T47D (cell line): ENCODE data around the gene RNF144A.

ENCODE experiments used
- DNase-seq, 2 experiments: peaks; one replicate each; pipeline versions ENCODE4 v3.0.0 to v3.0.0-alpha.2; 2011 to 2012; ENCODE audit warnings: low read depth in 1 of 2, low spot score in 1 of 2
- JUND ChIP-seq: IDR thresholded peaks from 2 replicates; pipeline ENCODE4 v1.6.1; 2012; ENCODE audit warnings: low read depth
- in situ Hi-C: cut with HindIII; loops from 2 replicates; pipeline ENCODE4 v1.10.0; 2016; ENCODE audit warnings: low sequenced_read_pairs, low pct_unique_long_range_greater_than_20kb

The RNF144A gene

DNA sequence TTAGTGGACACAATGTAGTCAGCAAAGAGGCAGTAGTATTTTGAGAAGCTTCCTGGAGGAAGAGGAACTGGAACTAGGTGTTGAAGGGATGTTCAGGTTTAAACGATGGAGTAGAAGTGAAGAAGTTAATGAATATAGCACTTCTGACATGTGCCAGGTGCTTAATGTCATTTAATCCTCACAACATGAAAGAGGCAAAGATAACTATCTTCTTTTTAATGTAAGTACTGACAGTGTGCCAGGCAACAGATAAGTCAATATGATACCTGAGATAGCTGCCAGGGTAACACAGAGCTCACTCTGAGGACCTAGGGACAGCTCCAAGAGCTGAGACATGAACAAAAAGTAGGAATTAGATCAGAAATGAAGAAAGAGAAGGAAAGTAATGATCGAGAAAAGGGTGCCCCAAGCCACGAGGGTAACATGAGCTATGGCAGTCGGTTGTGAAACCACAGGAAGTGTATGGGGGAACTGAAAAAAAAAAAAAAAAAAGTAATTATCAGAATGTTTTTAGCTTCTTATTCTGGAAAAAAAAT is 140.7 kb downstream of the RNF144A start:
- DNase-seq: no peak
- no peak for TF ChIP-seq JUND
- in situ Hi-C loops: no loop called here

DNA sequence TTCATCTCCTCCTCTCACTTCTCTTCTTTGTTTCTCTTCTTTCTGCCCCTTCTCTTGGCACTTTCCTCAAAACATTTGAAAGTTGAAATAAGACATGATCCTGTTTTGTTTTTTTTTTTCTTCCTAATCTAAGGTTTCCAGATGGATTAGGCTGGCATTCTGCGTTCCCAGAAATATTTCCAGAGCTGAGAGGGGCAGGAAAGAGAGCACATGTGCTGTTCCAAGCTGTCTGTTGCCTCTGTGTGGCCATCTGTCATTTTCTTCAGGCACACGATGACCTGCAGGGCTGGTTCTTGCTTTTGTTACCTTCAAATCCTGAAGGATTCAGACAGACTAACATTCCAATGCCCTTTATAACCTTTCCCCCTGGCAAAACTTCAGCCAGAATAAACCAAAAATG is 142.9 kb downstream of the RNF144A start:
- DNase-seq: no peak
- in situ Hi-C loops: no loop called here
- no peak for TF ChIP-seq JUND

DNA sequence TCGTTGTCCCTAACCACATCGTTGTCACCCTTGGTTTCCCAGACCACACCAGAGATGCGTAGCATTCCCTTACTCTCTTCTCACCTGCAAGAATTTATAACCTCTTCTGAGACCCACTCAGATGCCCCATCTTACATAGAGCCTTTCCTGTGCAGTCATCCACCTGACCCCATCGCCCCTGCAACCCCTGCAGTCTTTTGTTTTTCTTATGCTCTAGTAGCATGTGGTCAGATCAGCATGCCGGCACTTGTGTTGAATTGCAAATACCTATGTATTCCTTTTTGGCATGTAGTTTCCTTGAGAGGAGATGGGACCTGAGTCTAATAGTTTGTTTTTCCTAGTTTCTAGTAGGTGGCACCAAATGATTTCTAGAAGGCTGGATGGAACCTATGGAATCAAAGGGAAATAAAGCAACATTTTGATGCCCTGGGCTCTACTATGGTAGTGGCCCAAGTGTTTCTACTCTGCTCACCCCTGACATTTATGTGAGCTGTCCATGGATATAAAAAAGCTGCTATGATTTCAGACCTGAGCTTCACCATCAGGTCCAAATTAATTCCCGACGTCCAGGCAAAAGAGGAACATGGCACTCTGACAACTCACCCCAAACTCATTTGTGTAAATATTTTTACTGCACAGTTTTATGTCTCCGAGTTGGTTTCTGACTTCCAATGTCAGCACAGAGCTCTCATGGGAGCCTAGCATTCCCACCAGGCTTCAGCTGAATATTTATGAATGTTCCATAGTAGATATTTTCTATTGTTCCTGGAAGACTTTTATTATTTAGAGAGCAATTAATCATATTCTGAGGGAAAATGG is 143.6 kb downstream of the RNF144A start:
- in situ Hi-C loops: no loop called here
- DNase-seq: no peak

DNA sequence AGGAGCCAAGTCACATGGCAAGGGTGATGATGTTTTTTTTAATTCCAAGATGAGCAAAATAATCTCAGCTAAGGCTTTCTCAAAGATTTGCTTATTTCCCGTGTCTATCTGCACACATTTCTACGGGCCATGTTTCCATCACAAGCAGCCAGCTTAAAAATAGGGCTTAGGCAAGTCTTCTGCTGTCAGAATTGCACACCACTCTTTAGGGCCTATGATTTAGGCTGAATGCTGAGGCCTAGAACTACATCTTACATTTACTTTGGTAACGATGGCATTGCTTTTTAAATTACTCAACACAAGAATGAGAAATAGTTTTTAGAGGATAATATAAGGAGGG is 144.2 kb downstream of the RNF144A start:
- TF ChIP-seq JUND: no peak
- DNase-seq: no peak
- in situ Hi-C loops: no loop called here

More for the DNA sequence above, 143.6 kb downstream of the RNF144A start:
- TF ChIP-seq JUND: no peak

DNA sequence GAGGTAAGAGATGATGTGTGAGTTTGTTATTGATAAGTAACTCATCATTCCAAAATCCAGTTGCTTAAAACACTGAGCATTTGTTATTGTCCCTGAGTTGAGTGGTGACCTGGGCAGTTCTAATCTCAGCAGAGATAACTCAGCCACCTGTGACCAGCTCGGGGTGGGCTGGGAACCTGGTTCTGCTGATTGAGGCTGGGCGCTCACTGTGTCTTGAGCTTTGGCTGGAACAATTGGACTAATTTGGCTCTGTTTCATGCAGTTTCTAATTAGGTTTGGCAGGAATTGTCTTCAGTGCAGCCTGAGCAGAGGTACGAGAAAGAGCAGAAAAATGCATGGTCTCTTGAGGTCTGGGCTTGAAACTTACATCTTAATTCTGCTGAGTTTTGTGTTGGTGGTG is 144.7 kb downstream of the RNF144A start:
- no peak for DNase-seq
- in situ Hi-C loops: no loop called here
- TF ChIP-seq JUND: no peak

DNA sequence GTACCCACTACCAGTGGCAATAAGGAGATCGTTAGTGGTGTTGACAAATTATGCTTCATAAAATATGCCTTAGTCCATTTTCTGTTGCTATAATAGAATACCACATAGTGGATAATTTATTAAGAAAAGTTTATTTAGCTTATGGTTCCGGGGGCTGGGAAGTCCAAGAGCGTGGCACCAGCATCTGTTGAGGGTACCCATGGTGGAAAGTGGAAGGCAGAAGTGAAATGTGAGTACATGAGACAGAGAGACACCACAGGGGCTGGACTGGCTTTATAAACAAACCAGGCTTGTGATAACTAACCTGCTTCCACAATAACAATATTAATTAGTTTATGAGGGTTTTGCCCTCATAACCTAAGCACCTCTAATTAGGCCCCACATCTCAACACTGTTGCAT is 146.6 kb downstream of the RNF144A start:
- in situ Hi-C loops: no loop called here
- no peak for TF ChIP-seq JUND

DNA sequence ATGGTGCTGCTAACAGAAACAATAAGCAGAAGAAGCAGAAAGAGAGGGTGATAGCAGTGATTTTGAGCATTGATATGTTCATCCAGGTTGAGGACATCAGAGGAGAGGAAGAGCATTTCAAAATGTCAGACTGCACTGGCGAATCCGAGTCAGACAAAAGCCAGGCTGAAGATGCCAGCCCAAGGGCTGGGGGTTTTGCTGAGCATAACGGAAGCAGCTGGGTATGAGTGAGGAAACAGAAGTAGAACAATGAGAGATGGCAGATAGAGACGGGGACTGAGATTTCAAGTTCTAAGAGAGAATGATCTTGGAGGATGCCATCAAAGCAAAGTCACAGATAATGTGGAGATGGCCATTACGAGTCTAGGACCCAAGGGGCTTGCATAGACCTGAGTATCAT is 151.2 kb downstream of the RNF144A start:
- DNase-seq: no peak
- no peak for TF ChIP-seq JUND
- in situ Hi-C loops: no loop called here

More for the DNA sequence above, 146.6 kb downstream of the RNF144A start:
- DNase-seq: no peak

DNA sequence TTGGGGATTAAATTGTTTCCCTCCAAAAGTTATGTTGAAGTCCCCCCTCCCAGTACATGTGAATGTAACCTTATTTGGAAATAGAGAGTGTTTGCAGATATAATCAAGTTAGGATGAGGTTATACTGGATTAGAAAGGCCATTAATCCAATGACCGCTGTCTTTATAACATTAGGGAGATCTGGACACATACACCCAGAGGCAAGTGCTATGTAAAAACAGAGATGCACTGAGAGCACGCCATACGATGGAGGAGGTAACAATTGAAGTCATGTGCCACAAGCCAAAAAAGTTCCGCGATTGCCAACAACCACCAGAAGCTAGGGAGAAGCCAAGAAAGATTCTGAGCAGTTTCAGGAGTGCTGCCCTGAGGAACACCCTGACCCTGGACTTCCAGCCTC is 153.3 kb downstream of the RNF144A start:
- in situ Hi-C loops: no loop called here
- DNase-seq: no peak
- no peak for TF ChIP-seq JUND

DNA sequence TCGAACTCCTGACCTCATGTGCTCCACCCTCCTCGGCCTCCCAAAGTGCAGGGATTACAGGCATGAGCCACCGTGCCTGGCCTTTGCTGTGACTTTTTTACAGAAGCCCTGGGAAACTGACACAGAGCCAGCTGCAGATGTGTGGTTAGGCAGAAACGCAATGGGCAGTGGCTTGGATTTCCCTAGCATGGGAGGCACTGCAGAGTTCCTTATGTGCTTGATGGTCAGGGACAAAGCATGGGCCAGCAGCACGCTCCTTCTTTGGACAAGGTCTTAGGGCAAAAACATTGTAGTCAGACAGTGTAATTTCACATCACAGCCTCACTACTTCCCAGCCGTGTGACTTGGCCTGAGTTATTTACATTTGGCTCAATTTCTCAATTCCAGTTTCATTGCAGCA is 153.9 kb downstream of the RNF144A start:
- in situ Hi-C loops: no loop called here
- no peak for DNase-seq
- TF ChIP-seq JUND: no peak

DNA sequence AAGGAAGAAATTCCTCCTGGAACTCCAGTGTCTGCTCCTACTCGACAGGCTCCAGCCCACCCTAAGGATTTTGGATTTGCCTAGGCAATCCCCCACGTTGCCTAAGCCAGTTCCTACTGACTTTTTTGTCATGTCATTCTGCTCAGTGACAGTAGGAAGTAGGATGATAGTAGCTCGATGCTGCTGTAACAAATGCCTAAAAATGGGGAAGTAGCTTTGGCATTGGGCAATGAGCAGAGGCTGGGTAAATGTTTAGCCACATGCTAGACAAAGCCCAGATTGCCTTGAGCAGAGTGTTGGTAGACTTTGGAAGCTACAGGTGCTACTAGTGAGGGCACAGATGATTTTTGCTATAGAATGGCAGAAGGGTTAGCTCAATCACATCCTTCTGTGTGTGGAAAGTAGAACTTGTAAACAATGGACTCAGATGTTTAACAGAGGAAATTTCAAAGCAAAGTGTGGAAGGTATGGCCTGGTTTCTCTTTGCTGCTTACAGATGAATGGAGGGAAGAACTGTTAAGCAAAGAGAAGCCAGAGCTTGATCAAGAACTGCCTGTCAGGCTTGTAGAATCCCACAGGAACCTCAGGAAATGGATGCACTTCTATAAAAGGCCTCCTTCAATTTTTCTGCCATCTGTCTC is 154.8 kb downstream of the RNF144A start:
- in situ Hi-C loops: no loop called here
- TF ChIP-seq JUND: no peak
- no peak for DNase-seq

DNA sequence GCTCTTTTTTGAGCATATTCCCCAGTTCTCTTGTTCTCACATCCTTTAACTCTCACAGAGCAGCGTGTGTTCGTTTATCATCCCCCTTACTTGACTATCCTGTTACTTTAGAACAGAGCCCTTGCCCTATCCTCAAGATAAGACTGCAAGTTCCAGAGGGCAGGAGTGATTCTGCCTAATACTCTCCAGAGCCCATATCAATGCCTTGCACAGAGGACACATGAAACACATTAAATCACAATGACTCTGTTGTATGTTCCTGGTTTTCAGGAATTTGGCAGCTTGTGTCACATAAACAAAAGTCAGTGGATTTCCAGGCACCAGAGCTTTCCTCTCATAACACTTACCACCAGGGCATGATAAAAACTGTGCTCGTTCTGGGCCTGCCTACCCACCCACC is 156.7 kb downstream of the RNF144A start:
- no peak for TF ChIP-seq JUND
- no peak for DNase-seq
- in situ Hi-C loops: no loop called here

DNA sequence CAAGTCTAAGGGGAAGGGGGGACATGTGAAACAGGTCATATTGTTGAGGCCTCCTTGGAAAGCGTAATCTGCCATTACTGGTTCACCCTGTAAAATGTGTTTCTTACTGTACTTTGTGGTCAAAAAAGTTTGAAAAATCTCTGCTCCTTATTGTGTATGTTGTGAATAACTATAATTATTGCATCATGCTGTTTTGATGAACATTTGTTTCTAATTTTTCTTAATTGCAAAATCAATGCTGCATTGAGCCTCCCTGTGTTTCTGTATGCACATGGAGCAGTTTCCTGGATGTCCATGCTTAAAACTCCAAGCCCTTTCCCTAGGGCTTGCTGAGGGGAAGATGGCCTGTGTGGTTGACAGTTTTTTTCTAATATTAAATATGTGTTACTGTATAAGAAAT is 158.6 kb downstream of the RNF144A start:
- TF ChIP-seq JUND: no peak
- DNase-seq: no peak
- in situ Hi-C loops: no loop called here

DNA sequence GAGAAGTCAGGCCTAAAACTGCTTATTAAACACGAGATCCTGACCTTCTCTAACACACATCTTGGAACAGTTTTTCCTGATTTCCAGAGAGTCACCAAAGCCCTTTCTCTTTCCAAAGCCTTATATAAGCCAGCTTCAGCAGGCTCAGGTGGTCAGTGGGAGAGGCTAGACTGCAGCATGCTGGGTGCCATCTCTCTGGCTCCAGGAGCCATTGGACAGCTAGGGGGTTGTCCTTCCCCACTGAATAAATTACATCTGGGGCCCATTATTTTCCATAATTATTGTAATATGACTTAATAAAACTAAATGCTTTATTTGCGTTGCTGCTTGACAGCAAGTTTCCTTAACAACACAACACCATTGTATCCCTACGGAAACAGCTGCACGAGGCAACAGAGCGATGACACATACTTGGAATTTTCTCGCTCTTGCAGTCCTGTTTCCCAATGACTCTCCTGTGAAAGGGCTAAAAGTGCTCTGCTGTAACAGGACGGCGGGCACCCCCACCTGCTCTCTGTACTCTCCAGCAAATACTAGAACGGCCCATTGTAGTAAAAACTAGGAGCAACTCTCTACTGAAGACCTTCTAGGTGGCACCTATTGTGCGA is 160.6 kb downstream of the RNF144A start:
- in situ Hi-C loops: no loop called here
- DNase-seq: no peak
- TF ChIP-seq JUND: no peak
